HepG2 (cell line): ENCODE results near the gene WDR37. TPM values are rescaled to one million over a fixed set of nuclear protein-coding genes. Genes with fewer than 3 reads are reported as not detected.

Source experiments
- ATAC-seq: fragments of 200-7000 bp; cut with Tn5 transposase; 3 replicates; pipeline ENCODE4 v1.9.1; 2020; ENCODE audit warnings: mild to moderate bottlenecking, moderate library complexity
- BruUV-seq: library from RNA; stranded (reverse); fragments of 400-500 nt; replicated peaks from 2 replicates; lab custom pipeline; 2021; lab: Mats Ljungman, UMichigan
- CTCF ChIA-PET: fragments of 300-600 bp; formaldehyde crosslinking; extraction: SDS; loops from one replicate; lab custom pipeline; 2021; ENCODE audit warnings: low total read pairs, inconsistent platforms, low intra/inter-chr PET ratio; lab: Yijun Ruan, JAX
- POLR2A ChIA-PET: fragments of 350-600 bp; sonication (Branson Sonifier 250); formaldehyde crosslinking; loops from one replicate; lab custom pipeline; 2020; ENCODE audit warnings: antibody characterized with exemption, inconsistent platforms; lab: Yijun Ruan, JAX
- DNase-seq: peaks from one replicate; pipeline ENCODE4 v3.0.0-alpha.2; 2015; ENCODE audit warnings: low spot score
- FAIRE-seq: peaks from 3 replicates; lab custom pipeline; 2011; peaks lifted over from hg19 to GRCh38; lab: Jason Lieb, UNC
- H2AFZ ChIP-seq: one replicate; pipeline ENCODE4 v1.6.1; 2011; ENCODE audit warnings: low read length, inconsistent platforms
- H3K27ac ChIP-seq: fragments of 300-600 bp; 3 replicates; pipeline ENCODE4 v1.8.0; 2011; ENCODE audit warnings: mixed run types, mild to moderate bottlenecking, mixed read lengths, low read length, inconsistent platforms; ENCODE audit not compliant: insufficient read depth; ENCODE audit errors: extremely low read length
- H3K27me3 ChIP-seq, 2 experiments: fragments of 200-600 bp in 1 of 2; 2 replicates in 1 of 2; 3 replicates in 1 of 2; pipeline versions ENCODE4 v1.6.0 to v1.8.0; 2011; ENCODE audit warnings: low read length in 2 of 2, mild to moderate bottlenecking in 2 of 2, moderate library complexity in 2 of 2, inconsistent platforms in 1 of 2; ENCODE audit not compliant: insufficient read depth in 2 of 2, control insufficient read depth in 1 of 2
- H3K36me3 ChIP-seq, 2 experiments: fragments of 200-600 bp in 1 of 2; replicated peaks in 1 of 2; 2 replicates in 1 of 2; 3 replicates in 1 of 2; pipeline versions ENCODE4 v1.5.1 to v1.8.0; 2011; ENCODE audit warnings: low read length in 2 of 2, inconsistent platforms in 1 of 2; ENCODE audit not compliant: insufficient read depth in 2 of 2, control insufficient read depth in 1 of 2
- H3K4me1 ChIP-seq: 2 replicates; pipeline ENCODE4 v1.5.1; 2012; ENCODE audit warnings: low read length, inconsistent platforms; ENCODE audit not compliant: insufficient read depth
- H3K4me2 ChIP-seq: 2 replicates; pipeline ENCODE4 v1.6.0; 2011; ENCODE audit warnings: low read depth, low read length, inconsistent platforms
- H3K4me3 ChIP-seq, 3 experiments: fragments of 200-600 bp in 1 of 3; sonication (generic), shearing (Covaris generic) in 1 of 3; replicated peaks in 1 of 3; 2 replicates each; pipeline ENCODE4 v1.5.1; 2011 to 2016; ENCODE audit warnings: low read length in 3 of 3, inconsistent platforms in 2 of 3, low read depth in 2 of 3, mild to moderate bottlenecking in 2 of 3, control low read depth in 1 of 3, mixed read lengths in 1 of 3; ENCODE audit not compliant: insufficient read depth in 1 of 3
- H3K79me2 ChIP-seq: one replicate; pipeline ENCODE4 v1.6.1; 2011; ENCODE audit warnings: low read length, inconsistent platforms; ENCODE audit not compliant: insufficient read depth
- H3K9ac ChIP-seq: 2 replicates; pipeline ENCODE4 v1.6.0; 2011; ENCODE audit warnings: mild to moderate bottlenecking, low read depth, low read length, inconsistent platforms; ENCODE audit not compliant: insufficient read depth
- H3K9me3 ChIP-seq: 2 replicates; pipeline ENCODE4 v1.5.1; 2012; ENCODE audit warnings: mild to moderate bottlenecking, low read length
- H4K20me1 ChIP-seq: 2 replicates; pipeline ENCODE4 v1.6.0; 2011; ENCODE audit warnings: inconsistent platforms, mild to moderate bottlenecking, low read length, moderate library complexity; ENCODE audit not compliant: insufficient read depth
- ARID4A ChIP-seq: sonication (generic); formaldehyde crosslinking; IDR thresholded peaks from 2 replicates; pipeline ENCODE4 v1.5.0; 2020; ENCODE audit warnings: mild to moderate bottlenecking, missing genetic modification reagents, borderline replicate concordance
- GABPB1 ChIP-seq: IDR thresholded peaks from 2 replicates; pipeline ENCODE4 v1.6.1; 2016; ENCODE audit warnings: mild to moderate bottlenecking, missing genetic modification reagents, moderate library complexity, missing compliant biosample characterization
- RAD21 ChIP-seq: fragments of 450-650 bp; formaldehyde crosslinking; IDR thresholded peaks from 2 replicates; pipeline ENCODE4 v1.5.0; 2020; ENCODE audit warnings: mild to moderate bottlenecking
- TFAP4 ChIP-seq: sonication (generic); IDR thresholded peaks from 2 replicates; pipeline ENCODE4 v1.6.1; 2016; ENCODE audit warnings: low read depth, borderline replicate concordance
- WIZ ChIP-seq: sonication (generic); formaldehyde crosslinking; IDR thresholded peaks from 2 replicates; pipeline ENCODE4 v1.5.1; 2020; ENCODE audit warnings: mild to moderate bottlenecking, missing genetic modification reagents
- ZBTB26 ChIP-seq: IDR thresholded peaks from 2 replicates; pipeline ENCODE4 v1.6.1; 2016; ENCODE audit warnings: missing compliant biosample characterization, missing genetic modification reagents, borderline replicate concordance
- ZBTB33 ChIP-seq: sonication (generic); formaldehyde crosslinking; IDR thresholded peaks from 2 replicates; pipeline ENCODE4 v1.4.0; 2020; ENCODE audit warnings: missing genetic modification reagents
- ZIK1 ChIP-seq: sonication (generic); formaldehyde crosslinking; IDR thresholded peaks from 2 replicates; pipeline ENCODE4 v1.5.0; 2020; ENCODE audit warnings: mild to moderate bottlenecking, low read depth, missing genetic modification reagents, borderline replicate concordance
- ZKSCAN8 ChIP-seq: IDR thresholded peaks from 2 replicates; pipeline ENCODE4 v1.6.1; 2016; ENCODE audit warnings: borderline replicate concordance, missing genetic modification reagents, missing compliant biosample characterization
- ZNF20 ChIP-seq: sonication (generic); formaldehyde crosslinking; IDR thresholded peaks from 2 replicates; pipeline ENCODE4 v1.4.0; 2020; ENCODE audit warnings: mild to moderate bottlenecking, moderate library complexity, missing genetic modification reagents
- ZNF280B ChIP-seq: sonication (generic); formaldehyde crosslinking; IDR thresholded peaks from 2 replicates; pipeline ENCODE4 v1.5.0; 2020; ENCODE audit warnings: missing genetic modification reagents, mild to moderate bottlenecking, borderline replicate concordance
- ZNF629 ChIP-seq: sonication (generic); formaldehyde crosslinking; conservative IDR thresholded peaks from 2 replicates; pipeline ENCODE4 v1.5.0; 2020; ENCODE audit warnings: missing genetic modification reagents
- WGBS: methylation state at CpG from one replicate; pipeline ENCODE4 v1.1.6; 2017; ENCODE audit warnings: low lambda C conversion rate; 5-methylcytosine and 5-hydroxymethylcytosine counted together
- in situ Hi-C: cut with HindIII; loops from 2 replicates; pipeline ENCODE4 v1.10.0; 2017; ENCODE audit warnings: low pct_unique_long_range_greater_than_20kb; ENCODE audit not compliant: extremely low pct_ligation_motif_present
- intact Hi-C: fragments of 100-400 bp; cut with micrococcal nuclease; formaldehyde crosslinking; loops from one replicate; pipeline ENCODE4 v1.10.0; 2022; ENCODE audit not compliant: unreplicated experiment
- polyA plus RNA-seq, 8 experiments: library from polyadenylated mRNA; depleted of rRNA in 3 of 8; stranded (reverse) in 7 of 8; unstranded in 1 of 8; fragments of >200 nt; fragmentation: Illumina TruSeq in 4 of 8; extraction: Trizol in 4 of 8; gene quantifications; 2 replicates each; pipeline versions ENCODE4 v1.2.1 to v1.2.3, GENCODE V29; 2011 to 2016; ENCODE audit warnings: low read depth in 4 of 8, missing spikeins in 1 of 8, mixed read lengths in 1 of 8; ENCODE audit not compliant: insufficient read depth in 1 of 8
- total RNA-seq, 5 experiments: library from RNA; depleted of rRNA; stranded (reverse); fragments of >200 nt; fragmentation: Illumina TruSeq; extraction: Trizol; gene quantifications; 2 replicates each; pipeline ENCODE4 v1.2.3, GENCODE V29; 2016; ENCODE audit warnings: low read depth in 1 of 5

Gene WDR37
- total and polyA plus RNA-seq, 2 of the 13 experiments (the other 11 are each of a cell fraction or from before 2014, with no cell fraction given): 5.9 to 7.5 TPM

GRCh38 chr10:1058017-1058416 is 1.8 kb downstream of the WDR37 start (continued):
- TF ChIP-seq ARID4A (no peak), ZIK1 (CRISPR knock-in tag) (no peak), WIZ (CRISPR knock-in tag) (no peak), RAD21 (no peak), TFAP4 (no peak)

GRCh38 chr10:1059902-1060301 is 3.7 kb downstream of the WDR37 start:
- POLR2A ChIA-PET: no interaction called here
- Histone ChIP-seq H3K27me3 (no peaks in the 10 kb centered on the region), H3K27ac (no peak overlapping the region), H3K4me3 (no peak overlapping the region), H3K9me3 (no peaks in the 10 kb centered on the region), H3K36me3 (peaks cover 0 to 7% of the 10 kb centered on the region in 2 experiments; a peak in 2 of 5 replicates), H3K9ac (no peak overlapping the region), H3K4me2 (no peak overlapping the region), H4K20me1 (peaks cover 3% of the 10 kb centered on the region), H3K79me2 (peaks cover 63% of the 10 kb centered on the region), H2AFZ (no peak overlapping the region), H3K4me1 (peaks cover 20% of the 10 kb centered on the region)
- no TSS peak for BruUV-seq
- in situ Hi-C loops (no loop called here), intact Hi-C loops (no loop called here)
- DNase-seq: no peak
- CTCF ChIA-PET: no interaction called here
- FAIRE-seq: no peak
- ATAC-seq: no peak
- WGBS: 93% methylated on average over 6 of the region's 8 CpGs
- TF ChIP-seq ZNF20 (CRISPR knock-in tag) (no peak), ZBTB26 (no peak), ZNF629 (no peak), ZKSCAN8 (CRISPR knock-in tag) (no peak), GABPB1 (no peak), ZNF280B (no peak), ZBTB33 (CRISPR knock-in tag) (no peak)
